A673 (cell line): ENCODE data around the gene BAIAP2. TPM values are rescaled to one million over a fixed set of nuclear protein-coding genes. Genes with fewer than 3 reads are reported as not detected.

Experiments used
- BruUV-seq: library from RNA; stranded (reverse); fragments of 400-500 nt; replicated peaks from 2 replicates; lab custom pipeline; 2021; lab: Mats Ljungman, UMichigan
- CTCF ChIA-PET: fragments of 300-600 bp; sonication (Branson Sonifier 250); formaldehyde crosslinking; loops from one replicate; lab custom pipeline; 2022; ENCODE audit warnings: antibody characterized with exemption; lab: Charles Lee
- POLR2A ChIA-PET: fragments of 300-600 bp; sonication (Branson Sonifier 250); formaldehyde crosslinking; loops from one replicate; lab custom pipeline; 2022; ENCODE audit warnings: antibody characterized with exemption; ENCODE audit not compliant: low non-redundant PET; lab: Charles Lee
- DNase-seq: peaks from one replicate; pipeline ENCODE4 v3.0.0-alpha.2; 2015; ENCODE audit warnings: low spot score
- H3K27ac ChIP-seq: fragments of 200-600 bp; sonication (generic); 2 replicates; pipeline ENCODE4 v1.5.1; 2016; ENCODE audit warnings: mixed run types, low read depth, mild to moderate bottlenecking, mixed read lengths, antibody characterized with exemption, low read length; ENCODE audit not compliant: poor library complexity, severe bottlenecking
- H3K27me3 ChIP-seq: fragments of 200-600 bp; sonication (generic); replicated peaks from 2 replicates; pipeline ENCODE4 v1.6.1; 2017; ENCODE audit warnings: mixed run types, low read depth, mild to moderate bottlenecking, mixed read lengths, antibody characterized with exemption, low read length; ENCODE audit not compliant: insufficient read depth, poor library complexity
- H3K36me3 ChIP-seq: fragments of 200-600 bp; sonication (generic); 2 replicates; pipeline ENCODE4 v1.6.1; 2016; ENCODE audit warnings: mixed run types, mild to moderate bottlenecking, mixed read lengths, antibody characterized with exemption, low read length; ENCODE audit not compliant: insufficient read depth, poor library complexity, severe bottlenecking
- H3K4me1 ChIP-seq: fragments of 200-600 bp; sonication (generic); 2 replicates; pipeline ENCODE4 v1.6.1; 2017; ENCODE audit warnings: mixed run types, mild to moderate bottlenecking, mixed read lengths, antibody characterized with exemption, low read length; ENCODE audit not compliant: insufficient read depth, poor library complexity, severe bottlenecking
- H3K4me3 ChIP-seq: fragments of 200-600 bp; sonication (generic); 2 replicates; pipeline ENCODE4 v1.5.1; 2016; ENCODE audit warnings: low read depth, mixed run types, mild to moderate bottlenecking, mixed read lengths, low read length; ENCODE audit not compliant: poor library complexity, severe bottlenecking
- H3K9me3 ChIP-seq: fragments of 200-600 bp; sonication (generic); 2 replicates; pipeline ENCODE4 v1.6.1; 2016; ENCODE audit warnings: mixed run types, low read depth, mild to moderate bottlenecking, mixed read lengths, antibody characterized with exemption, low read length; ENCODE audit not compliant: poor library complexity, severe bottlenecking
- EZH2 ChIP-seq: fragments of 200-600 bp; sonication (generic); IDR thresholded peaks from 2 replicates; pipeline ENCODE4 v1.6.1; 2017; ENCODE audit warnings: borderline replicate concordance, low read depth, mild to moderate bottlenecking, mixed read lengths, antibody characterized with exemption, low read length; ENCODE audit not compliant: poor library complexity, severe bottlenecking
- intact Hi-C: fragments of 100-400 bp; cut with micrococcal nuclease; formaldehyde crosslinking; loops from one replicate; pipeline ENCODE4 v1.10.0; 2022; ENCODE audit not compliant: unreplicated experiment
- total RNA-seq: library from RNA; stranded (reverse); gene quantifications from 2 replicates; pipeline ENCODE4 v1.2.3, GENCODE V29; 2021
- TF ChIP-seq, protein P1 (sequence below): fragments of 300-800, 200-600 bp; sonication (generic); conservative IDR thresholded peaks from 2 replicates; pipeline ENCODE4 v1.5.1; 2017; ENCODE audit warnings: low read depth, mild to moderate bottlenecking, antibody characterized with exemption, low read length, moderate library complexity, mixed read lengths

Gene BAIAP2
- total RNA-seq, 1 experiment from 2014 or later: 51.6 TPM

GRCh38 chr17:81073967-81074839, 39.3 kb downstream of the BAIAP2 start:
- Histone ChIP-seq H3K9me3 (no peaks in the 10 kb centered on the region), H3K36me3 (no peaks in the 10 kb centered on the region), H3K27me3 (no peaks in the 10 kb centered on the region), H3K4me1 (no peaks in the 10 kb centered on the region), H3K27ac (no peak overlapping the region), H3K4me3 (no peak overlapping the region)
- DNase-seq: no peak
- intact Hi-C loops: no loop called here
- CTCF ChIA-PET: no interaction called here
- no TSS peak for BruUV-seq
- POLR2A ChIA-PET: no interaction called here
- TF ChIP-seq EZH2: no peak
- TF ChIP-seq, protein P1, sequence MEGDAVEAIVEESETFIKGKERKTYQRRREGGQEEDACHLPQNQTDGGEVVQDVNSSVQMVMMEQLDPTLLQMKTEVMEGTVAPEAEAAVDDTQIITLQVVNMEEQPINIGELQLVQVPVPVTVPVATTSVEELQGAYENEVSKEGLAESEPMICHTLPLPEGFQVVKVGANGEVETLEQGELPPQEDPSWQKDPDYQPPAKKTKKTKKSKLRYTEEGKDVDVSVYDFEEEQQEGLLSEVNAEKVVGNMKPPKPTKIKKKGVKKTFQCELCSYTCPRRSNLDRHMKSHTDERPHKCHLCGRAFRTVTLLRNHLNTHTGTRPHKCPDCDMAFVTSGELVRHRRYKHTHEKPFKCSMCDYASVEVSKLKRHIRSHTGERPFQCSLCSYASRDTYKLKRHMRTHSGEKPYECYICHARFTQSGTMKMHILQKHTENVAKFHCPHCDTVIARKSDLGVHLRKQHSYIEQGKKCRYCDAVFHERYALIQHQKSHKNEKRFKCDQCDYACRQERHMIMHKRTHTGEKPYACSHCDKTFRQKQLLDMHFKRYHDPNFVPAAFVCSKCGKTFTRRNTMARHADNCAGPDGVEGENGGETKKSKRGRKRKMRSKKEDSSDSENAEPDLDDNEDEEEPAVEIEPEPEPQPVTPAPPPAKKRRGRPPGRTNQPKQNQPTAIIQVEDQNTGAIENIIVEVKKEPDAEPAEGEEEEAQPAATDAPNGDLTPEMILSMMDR: no peak

GRCh38 chr17:81074875-81075274, 39.9 kb downstream of the BAIAP2 start:
- CTCF ChIA-PET: interaction anchor here (0.9 kb wide), 1 partner anchor 27 kb away, joined by 5 read pairs; no protein-coding TSS in a partner anchor
- intact Hi-C loops: no loop called here
- TF ChIP-seq EZH2: no peak
- TF ChIP-seq, protein P1: no peak
- DNase-seq: no peak
- H3K4me3 ChIP-seq: no peak overlapping the region
- H3K9me3 ChIP-seq: no peaks in the 10 kb centered on the region
- no peaks in the 10 kb centered on the region for H3K4me1 ChIP-seq
- no TSS peak for BruUV-seq
- no peak overlapping the region for H3K27ac ChIP-seq
- no peaks in the 10 kb centered on the region for H3K36me3 ChIP-seq
- no peaks in the 10 kb centered on the region for H3K27me3 ChIP-seq
- POLR2A ChIA-PET: no interaction called here

- no TSS peak for BruUV-seq
These were observed 40.4 kb downstream of the BAIAP2 start for GRCh38 chr17:81075307-81075706.

More at GRCh38 chr17:81075307-81075706, 40.4 kb downstream of the BAIAP2 start:
- intact Hi-C loops: no loop called here
- TF ChIP-seq EZH2: no peak
- TF ChIP-seq, protein P1: no peak
- Histone ChIP-seq H3K4me1 (no peaks in the 10 kb centered on the region), H3K9me3 (no peaks in the 10 kb centered on the region), H3K4me3 (no peak overlapping the region), H3K27ac (no peak overlapping the region), H3K36me3 (no peaks in the 10 kb centered on the region), H3K27me3 (no peaks in the 10 kb centered on the region)
- ChIA-PET POLR2A (no interaction called here), CTCF (interaction anchor here (0.9 kb wide), 1 partner anchor 26 kb away, joined by 5 read pairs; no protein-coding TSS in a partner anchor)
- DNase-seq: no peak
